Panc1 (cell line): Measurements from ENCODE around the gene IFT122. TPM values are rescaled to one million over a fixed set of nuclear protein-coding genes. Genes with fewer than 3 reads are reported as not detected.

Experiments
- ATAC-seq: fragments of 200-7000 bp; cut with Tn5 transposase; 2 replicates; pipeline ENCODE4 v1.9.1; 2020; ENCODE audit warnings: mild to moderate bottlenecking, moderate library complexity
- BruUV-seq: library from RNA; stranded (reverse); fragments of 400-500 nt; replicated peaks from 2 replicates; lab custom pipeline; 2021; lab: Mats Ljungman, UMichigan
- CTCF ChIA-PET: fragments of 300-600 bp; sonication (Branson Sonifier 250); formaldehyde crosslinking; loops from one replicate; lab custom pipeline; 2022; ENCODE audit warnings: antibody characterized with exemption; lab: Charles Lee
- POLR2A ChIA-PET: fragments of 300-600 bp; sonication (Branson Sonifier 250); formaldehyde crosslinking; loops from one replicate; lab custom pipeline; 2022; ENCODE audit warnings: antibody characterized with exemption; lab: Charles Lee
- DNase-seq: peaks from one replicate; pipeline ENCODE4 v3.0.0-alpha.2; 2010; ENCODE audit warnings: low read depth, low spot score
- H3K27ac ChIP-seq: 2 replicates; pipeline ENCODE4 v1.5.1; 2011; ENCODE audit warnings: mild to moderate bottlenecking, low read length, inconsistent platforms
- H3K27me3 ChIP-seq: fragments of 200-500 bp; sonication (Bioruptor generic); 2 replicates; pipeline ENCODE4 v1.6.0; 2014; ENCODE audit warnings: low read length, inconsistent platforms; ENCODE audit not compliant: control insufficient read depth, insufficient read depth
- H3K36me3 ChIP-seq: fragments of 200-500 bp; sonication (Bioruptor generic); 2 replicates; pipeline ENCODE4 v1.5.1; 2014; ENCODE audit warnings: inconsistent platforms, mild to moderate bottlenecking, low read length, moderate library complexity; ENCODE audit not compliant: control insufficient read depth, insufficient read depth
- H3K4me1 ChIP-seq: 2 replicates; pipeline ENCODE4 v1.5.1; 2011; ENCODE audit warnings: inconsistent platforms, mild to moderate bottlenecking, low read length, moderate library complexity; ENCODE audit not compliant: control insufficient read depth, insufficient read depth
- H3K4me3 ChIP-seq, 2 experiments: 2 replicates each; pipeline ENCODE4 v1.5.1; 2011 to 2012; ENCODE audit warnings: low read depth in 2 of 2, low read length in 2 of 2, mild to moderate bottlenecking in 2 of 2, inconsistent platforms in 1 of 2, moderate library complexity in 1 of 2
- H3K9me3 ChIP-seq: fragments of 200-500 bp; sonication (Bioruptor generic); 2 replicates; pipeline ENCODE4 v1.5.1; 2014; ENCODE audit warnings: low read depth, mild to moderate bottlenecking, inconsistent platforms, low read length, moderate library complexity; ENCODE audit not compliant: control insufficient read depth, insufficient read depth
- POLR2AphosphoS5 ChIP-seq: IDR thresholded peaks from 2 replicates; pipeline ENCODE4 v1.6.1; 2012; ENCODE audit warnings: mild to moderate bottlenecking, low read depth, low read length, moderate library complexity
- SIN3A ChIP-seq: IDR thresholded peaks from 2 replicates; pipeline ENCODE4 v1.6.1; 2012; ENCODE audit warnings: low read depth, mild to moderate bottlenecking, low read length, moderate library complexity, borderline replicate concordance; ENCODE audit not compliant: insufficient read depth
- TCF7L2 ChIP-seq: IDR thresholded peaks from 2 replicates; pipeline ENCODE4 v1.6.1; 2011; ENCODE audit warnings: mild to moderate bottlenecking, low read depth, low read length, inconsistent platforms
- in situ Hi-C: cut with HindIII; loops from 2 replicates; pipeline ENCODE4 v1.10.0; 2016; ENCODE audit warnings: low sequenced_read_pairs, low pct_unique_long_range_greater_than_20kb
- intact Hi-C: fragments of 100-400 bp; cut with micrococcal nuclease; formaldehyde crosslinking; loops from one replicate; pipeline ENCODE4 v1.10.0; 2022; ENCODE audit not compliant: unreplicated experiment
- total RNA-seq: library from RNA; stranded (reverse); gene quantifications from one replicate; pipeline ENCODE4 v1.2.1, GENCODE V29; 2021; ENCODE audit not compliant: unreplicated experiment
- TF ChIP-seq, protein P1 (sequence below), 2 experiments: IDR thresholded peaks; 2 replicates each; pipeline ENCODE4 v1.6.1; 2011 to 2012; ENCODE audit warnings: low read depth in 2 of 2, control low read depth in 1 of 2, low read length in 1 of 2, mild to moderate bottlenecking in 1 of 2, moderate library complexity in 1 of 2; ENCODE audit not compliant: insufficient read depth in 1 of 2
- TF ChIP-seq, protein P2 (sequence below): fragments of 450-650 bp; IDR thresholded peaks from 2 replicates; pipeline ENCODE4 v1.5.1; 2017; ENCODE audit warnings: mild to moderate bottlenecking

The IFT122 gene
- total RNA-seq, 1 experiment from 2014 or later, result 52.4 TPM

DNA sequence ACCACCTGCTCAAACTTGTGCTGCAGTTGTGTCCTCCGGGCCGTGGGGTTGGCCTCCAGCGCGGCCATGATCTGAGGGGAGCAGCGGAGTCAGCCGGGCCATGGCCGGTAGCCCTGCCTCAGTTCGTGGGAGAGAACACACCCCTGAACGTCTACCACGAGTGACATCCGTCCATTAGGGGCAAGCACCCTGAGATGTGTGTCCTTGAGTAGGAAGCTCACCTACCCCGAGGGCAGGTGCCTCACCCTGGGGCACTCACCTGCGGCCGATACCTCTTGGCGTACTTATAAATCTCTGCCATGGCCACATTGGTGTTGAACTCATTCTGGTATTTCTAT is 116.3 kb downstream of the IFT122 start:
- ChIA-PET POLR2A (no interaction called here), CTCF (interaction anchor here (0.7 kb wide), 1 partner anchor 57 kb away, joined by 3 read pairs; no protein-coding TSS in a partner anchor)
- DNase-seq (no peak), ATAC-seq (no peak)
- H3K4me3 ChIP-seq, result no peak overlapping the region
- in situ Hi-C loops (no loop called here), intact Hi-C loops (loop anchor here (5.0 kb wide), 1 partner anchor 64 kb away; no protein-coding TSS in a partner anchor)
- H3K27me3 ChIP-seq, result no peaks in the 10 kb centered on the region
- H3K4me1 ChIP-seq, result peaks cover 18% of the 10 kb centered on the region
- BruUV-seq, result no TSS peak
- TF ChIP-seq, protein P1, sequence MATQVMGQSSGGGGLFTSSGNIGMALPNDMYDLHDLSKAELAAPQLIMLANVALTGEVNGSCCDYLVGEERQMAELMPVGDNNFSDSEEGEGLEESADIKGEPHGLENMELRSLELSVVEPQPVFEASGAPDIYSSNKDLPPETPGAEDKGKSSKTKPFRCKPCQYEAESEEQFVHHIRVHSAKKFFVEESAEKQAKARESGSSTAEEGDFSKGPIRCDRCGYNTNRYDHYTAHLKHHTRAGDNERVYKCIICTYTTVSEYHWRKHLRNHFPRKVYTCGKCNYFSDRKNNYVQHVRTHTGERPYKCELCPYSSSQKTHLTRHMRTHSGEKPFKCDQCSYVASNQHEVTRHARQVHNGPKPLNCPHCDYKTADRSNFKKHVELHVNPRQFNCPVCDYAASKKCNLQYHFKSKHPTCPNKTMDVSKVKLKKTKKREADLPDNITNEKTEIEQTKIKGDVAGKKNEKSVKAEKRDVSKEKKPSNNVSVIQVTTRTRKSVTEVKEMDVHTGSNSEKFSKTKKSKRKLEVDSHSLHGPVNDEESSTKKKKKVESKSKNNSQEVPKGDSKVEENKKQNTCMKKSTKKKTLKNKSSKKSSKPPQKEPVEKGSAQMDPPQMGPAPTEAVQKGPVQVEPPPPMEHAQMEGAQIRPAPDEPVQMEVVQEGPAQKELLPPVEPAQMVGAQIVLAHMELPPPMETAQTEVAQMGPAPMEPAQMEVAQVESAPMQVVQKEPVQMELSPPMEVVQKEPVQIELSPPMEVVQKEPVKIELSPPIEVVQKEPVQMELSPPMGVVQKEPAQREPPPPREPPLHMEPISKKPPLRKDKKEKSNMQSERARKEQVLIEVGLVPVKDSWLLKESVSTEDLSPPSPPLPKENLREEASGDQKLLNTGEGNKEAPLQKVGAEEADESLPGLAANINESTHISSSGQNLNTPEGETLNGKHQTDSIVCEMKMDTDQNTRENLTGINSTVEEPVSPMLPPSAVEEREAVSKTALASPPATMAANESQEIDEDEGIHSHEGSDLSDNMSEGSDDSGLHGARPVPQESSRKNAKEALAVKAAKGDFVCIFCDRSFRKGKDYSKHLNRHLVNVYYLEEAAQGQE (IDR thresholded peaks at IDR 0.05; ENCODE audit: insufficient read depth in 1 of 2, low read depth in 2 of 2, low read length in 1 of 2), result no peak
- TF ChIP-seq, protein P2, sequence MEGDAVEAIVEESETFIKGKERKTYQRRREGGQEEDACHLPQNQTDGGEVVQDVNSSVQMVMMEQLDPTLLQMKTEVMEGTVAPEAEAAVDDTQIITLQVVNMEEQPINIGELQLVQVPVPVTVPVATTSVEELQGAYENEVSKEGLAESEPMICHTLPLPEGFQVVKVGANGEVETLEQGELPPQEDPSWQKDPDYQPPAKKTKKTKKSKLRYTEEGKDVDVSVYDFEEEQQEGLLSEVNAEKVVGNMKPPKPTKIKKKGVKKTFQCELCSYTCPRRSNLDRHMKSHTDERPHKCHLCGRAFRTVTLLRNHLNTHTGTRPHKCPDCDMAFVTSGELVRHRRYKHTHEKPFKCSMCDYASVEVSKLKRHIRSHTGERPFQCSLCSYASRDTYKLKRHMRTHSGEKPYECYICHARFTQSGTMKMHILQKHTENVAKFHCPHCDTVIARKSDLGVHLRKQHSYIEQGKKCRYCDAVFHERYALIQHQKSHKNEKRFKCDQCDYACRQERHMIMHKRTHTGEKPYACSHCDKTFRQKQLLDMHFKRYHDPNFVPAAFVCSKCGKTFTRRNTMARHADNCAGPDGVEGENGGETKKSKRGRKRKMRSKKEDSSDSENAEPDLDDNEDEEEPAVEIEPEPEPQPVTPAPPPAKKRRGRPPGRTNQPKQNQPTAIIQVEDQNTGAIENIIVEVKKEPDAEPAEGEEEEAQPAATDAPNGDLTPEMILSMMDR, result no peak
- TF ChIP-seq POLR2AphosphoS5 (no peak), SIN3A (no peak), TCF7L2 (no peak)
- no peaks in the 10 kb centered on the region for H3K9me3 ChIP-seq
- H3K36me3 ChIP-seq, result peaks cover 7% of the 10 kb centered on the region
- H3K27ac ChIP-seq, result no peak overlapping the region

DNA sequence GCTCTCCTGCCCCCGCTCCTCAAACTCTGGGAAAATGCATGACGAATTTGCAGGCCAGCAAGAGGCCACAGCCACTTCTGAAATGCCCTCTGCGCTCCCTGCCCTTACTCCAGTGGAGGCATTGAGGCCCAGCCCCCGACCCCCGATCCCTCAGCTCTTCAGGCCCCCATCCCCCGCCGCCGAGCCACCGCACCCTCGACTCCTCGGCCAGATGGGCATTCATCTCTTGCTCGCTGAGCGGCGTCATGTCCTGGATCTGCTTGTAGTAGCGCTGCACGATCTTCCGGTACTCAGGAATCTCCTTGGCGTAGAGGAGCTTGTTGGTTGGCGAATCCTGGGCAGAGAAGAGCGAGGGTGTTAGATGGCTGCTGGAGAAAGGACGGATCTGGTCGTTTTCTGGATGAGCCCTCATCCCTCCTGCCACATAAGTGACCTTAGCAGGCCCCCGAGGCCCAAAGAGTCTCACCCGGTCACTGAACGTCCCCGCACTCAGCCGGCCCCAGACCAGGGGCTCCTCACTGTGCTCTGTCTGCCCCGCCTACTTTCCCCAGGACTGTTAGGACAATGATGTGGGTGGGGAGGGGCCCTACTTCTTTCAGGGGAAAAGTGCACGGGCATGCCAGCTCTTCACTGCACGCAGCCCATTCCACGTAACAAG is 117.0 kb downstream of the IFT122 start:
- H3K4me1 ChIP-seq, result peaks cover 20% of the 10 kb centered on the region
- CTCF ChIA-PET, result interaction anchor here (0.6 to 0.7 kb wide), 2 partner anchors 48 to 57 kb away, joined by 3 read pairs; no protein-coding TSS in a partner anchor

More for the DNA sequence above, 117.0 kb downstream of the IFT122 start:
- DNase-seq (no peak), ATAC-seq (no peak)
- in situ Hi-C loops (no loop called here), intact Hi-C loops (loop anchor here (5.0 kb wide), 1 partner anchor 65 kb away; no protein-coding TSS in a partner anchor)
- POLR2A ChIA-PET, result no interaction called here
- Histone ChIP-seq H3K4me3 (no peak overlapping the region), H3K36me3 (peaks cover 7% of the 10 kb centered on the region), H3K9me3 (no peaks in the 10 kb centered on the region), H3K27ac (no peak overlapping the region), H3K27me3 (no peaks in the 10 kb centered on the region)
- BruUV-seq, result no TSS peak
- TF ChIP-seq POLR2AphosphoS5, result no peak
- TF ChIP-seq SIN3A, result no peak
- no peak for TF ChIP-seq TCF7L2
- TF ChIP-seq, protein P1 (IDR thresholded peaks at IDR 0.05; ENCODE audit: insufficient read depth in 1 of 2, low read depth in 2 of 2, low read length in 1 of 2), result no peak
- TF ChIP-seq, protein P2, result no peak
